Measurements from ENCODE around the gene NOS2.

Gene NOS2

GRCh38 chr17:27816946-27817345 lies 16.6 kb upstream of the NOS2 start:
- Histone ChIP-seq H3K27ac (ENCODE audit: low read length, poor library complexity, severe bottlenecking) (no peak overlapping the region), H2BK5ac (ENCODE audit: low read depth, low read length, poor library complexity, severe bottlenecking) (no peak overlapping the region), H3K27me3 (ENCODE audit: control insufficient read depth in 1 of 2, insufficient read depth in 1 of 2, low read length in 2 of 2) (peaks cover under 1 to 5% of the 10 kb centered on the region in 2 experiments), H2BK12ac (ENCODE audit: low read length in 2 of 2) (no peak overlapping the region), H4K91ac (ENCODE audit: low read length) (no peak overlapping the region), H3K4me2 (ENCODE audit: low read length, poor library complexity, severe bottlenecking) (no peak overlapping the region), H2AK5ac (ENCODE audit: low read length, severe bottlenecking) (no peak overlapping the region), H2AFZ (ENCODE audit: low read depth, low read length) (no peak overlapping the region), H3K4me1 (ENCODE audit: control insufficient read depth, insufficient read depth, low read depth, low read length) (no peaks in the 10 kb centered on the region), H3K4ac (ENCODE audit: low read depth in 1 of 2, low read length in 2 of 2) (no peak overlapping the region), H3K14ac (ENCODE audit: low read length in 2 of 2) (no peak overlapping the region), H3K36me3 (ENCODE audit: control insufficient read depth in 1 of 2, insufficient read depth in 2 of 2, low read depth in 1 of 2, low read length in 2 of 2) (no peaks in the 10 kb centered on the region), H3K4me3 (ENCODE audit: insufficient read depth in 1 of 2, low read depth in 1 of 2, low read length in 2 of 2) (no peak overlapping the region), H2BK15ac (ENCODE audit: low read depth, poor library complexity, severe bottlenecking) (no peak overlapping the region), H3K9me3 (ENCODE audit: control insufficient read depth, low read length) (peaks cover 4% of the 10 kb centered on the region), H3K9ac (ENCODE audit: low read length) (no peak overlapping the region), H3K79me1 (replicated peaks; ENCODE audit: low read length, poor library complexity, severe bottlenecking) (no peaks in the 10 kb centered on the region), H2BK120ac (ENCODE audit: low read depth, low read length) (no peak overlapping the region), H3K18ac (ENCODE audit: low read depth in 1 of 2, low read length in 2 of 2) (no peak overlapping the region), H3K23ac (ENCODE audit: low read length in 2 of 2) (no peak overlapping the region), H4K8ac (ENCODE audit: low read length) (no peak overlapping the region)
- WGBS = 79% methylated on average over 3 of the region's 3 CpGs
- no peak for DNase-seq

- no peak overlapping the region for H3K23ac ChIP-seq (ENCODE audit: low read length in 2 of 2)
- 90% methylated on average over 6 of the region's 6 CpGs for WGBS
- H2BK5ac ChIP-seq (ENCODE audit: low read depth, low read length, poor library complexity, severe bottlenecking) = no peak overlapping the region
- H3K4me2 ChIP-seq (ENCODE audit: low read length, poor library complexity, severe bottlenecking) = no peak overlapping the region
- no peak overlapping the region for H3K4ac ChIP-seq (ENCODE audit: low read depth in 1 of 2, low read length in 2 of 2)
- no peaks in the 10 kb centered on the region for H3K9me3 ChIP-seq (ENCODE audit: control insufficient read depth, low read length)
- no peak overlapping the region for H3K18ac ChIP-seq (ENCODE audit: low read depth in 1 of 2, low read length in 2 of 2)
- H3K4me3 ChIP-seq (ENCODE audit: insufficient read depth in 1 of 2, low read depth in 1 of 2, low read length in 2 of 2) = no peak overlapping the region
- H3K4me1 ChIP-seq (ENCODE audit: control insufficient read depth, insufficient read depth, low read depth, low read length) = peaks cover 2% of the 10 kb centered on the region
- no peak overlapping the region for H4K91ac ChIP-seq (ENCODE audit: low read length)
- no peak overlapping the region for H2BK15ac ChIP-seq (ENCODE audit: low read depth, poor library complexity, severe bottlenecking)
- H2BK120ac ChIP-seq (ENCODE audit: low read depth, low read length) = peak overlapping the region; percentile 27
- H3K14ac ChIP-seq (ENCODE audit: low read length in 2 of 2) = no peak overlapping the region
- H2AFZ ChIP-seq (ENCODE audit: low read depth, low read length) = no peak overlapping the region
- no peak overlapping the region for H3K9ac ChIP-seq (ENCODE audit: low read length)
- peaks cover 4 to 6% of the 10 kb centered on the region in 2 experiments for H3K27me3 ChIP-seq (ENCODE audit: control insufficient read depth in 1 of 2, insufficient read depth in 1 of 2, low read length in 2 of 2)
- DNase-seq = no peak
- H2AK5ac ChIP-seq (ENCODE audit: low read length, severe bottlenecking) = no peak overlapping the region
- H3K79me1 ChIP-seq (replicated peaks; ENCODE audit: low read length, poor library complexity, severe bottlenecking) = no peaks in the 10 kb centered on the region
- H2BK12ac ChIP-seq (ENCODE audit: low read length in 2 of 2) = no peak overlapping the region
- no peak overlapping the region for H4K8ac ChIP-seq (ENCODE audit: low read length)
- no peaks in the 10 kb centered on the region for H3K36me3 ChIP-seq (ENCODE audit: control insufficient read depth in 1 of 2, insufficient read depth in 2 of 2, low read depth in 1 of 2, low read length in 2 of 2)
- H3K27ac ChIP-seq (ENCODE audit: low read length, poor library complexity, severe bottlenecking) = no peak overlapping the region
Observed at GRCh38 chr17:27811961-27812360, 11.6 kb upstream of the NOS2 start.

- no peak overlapping the region for H2BK5ac ChIP-seq (ENCODE audit: low read depth, low read length, poor library complexity, severe bottlenecking)
- H3K9me3 ChIP-seq (ENCODE audit: control insufficient read depth, low read length) = no peaks in the 10 kb centered on the region
- 53% methylated on average over 10 of the region's 10 CpGs for WGBS
- no peak overlapping the region for H3K14ac ChIP-seq (ENCODE audit: low read length in 2 of 2)
- H3K27me3 ChIP-seq (ENCODE audit: control insufficient read depth in 1 of 2, insufficient read depth in 1 of 2, low read length in 2 of 2) = peaks cover 4 to 6% of the 10 kb centered on the region in 2 experiments
- no peak overlapping the region for H2AK5ac ChIP-seq (ENCODE audit: low read length, severe bottlenecking)
- peak; percentile 57 for DNase-seq
- no peak overlapping the region for H2BK120ac ChIP-seq (ENCODE audit: low read depth, low read length)
- H3K4me3 ChIP-seq (ENCODE audit: insufficient read depth in 1 of 2, low read depth in 1 of 2, low read length in 2 of 2) = no peak overlapping the region
- no peak overlapping the region for H3K4me2 ChIP-seq (ENCODE audit: low read length, poor library complexity, severe bottlenecking)
- no peak overlapping the region for H3K9ac ChIP-seq (ENCODE audit: low read length)
- no peak overlapping the region for H2BK15ac ChIP-seq (ENCODE audit: low read depth, poor library complexity, severe bottlenecking)
- H4K91ac ChIP-seq (ENCODE audit: low read length) = no peak overlapping the region
- H3K23ac ChIP-seq (ENCODE audit: low read length in 2 of 2) = no peak overlapping the region
- no peak overlapping the region for H3K27ac ChIP-seq (ENCODE audit: low read length, poor library complexity, severe bottlenecking)
- no peaks in the 10 kb centered on the region for H3K36me3 ChIP-seq (ENCODE audit: control insufficient read depth in 1 of 2, insufficient read depth in 2 of 2, low read depth in 1 of 2, low read length in 2 of 2)
- no peaks in the 10 kb centered on the region for H3K79me1 ChIP-seq (replicated peaks; ENCODE audit: low read length, poor library complexity, severe bottlenecking)
- no peak overlapping the region for H2AFZ ChIP-seq (ENCODE audit: low read depth, low read length)
- no peak overlapping the region for H3K18ac ChIP-seq (ENCODE audit: low read depth in 1 of 2, low read length in 2 of 2)
- H2BK12ac ChIP-seq (ENCODE audit: low read length in 2 of 2) = no peak overlapping the region
- no peak overlapping the region for H3K4ac ChIP-seq (ENCODE audit: low read depth in 1 of 2, low read length in 2 of 2)
- no peak overlapping the region for H4K8ac ChIP-seq (ENCODE audit: low read length)
- peaks cover 3% of the 10 kb centered on the region for H3K4me1 ChIP-seq (ENCODE audit: control insufficient read depth, insufficient read depth, low read depth, low read length)
Observed at GRCh38 chr17:27810902-27811557, 10.7 kb upstream of the NOS2 start.

- Histone ChIP-seq H3K4me1 (ENCODE audit: control insufficient read depth, insufficient read depth, low read depth, low read length) (peaks cover 9% of the 10 kb centered on the region), H3K4ac (ENCODE audit: low read depth in 1 of 2, low read length in 2 of 2) (no peak overlapping the region)
- 81% methylated on average over 5 of the region's 7 CpGs for WGBS
Observed at GRCh38 chr17:27810211-27810901, 10.0 kb upstream of the NOS2 start.

More at GRCh38 chr17:27810211-27810901, 10.0 kb upstream of the NOS2 start:
- Histone ChIP-seq H2BK120ac (ENCODE audit: low read depth, low read length) (no peak overlapping the region), H3K27me3 (ENCODE audit: control insufficient read depth in 1 of 2, insufficient read depth in 1 of 2, low read length in 2 of 2) (peaks cover 4 to 6% of the 10 kb centered on the region in 2 experiments), H2BK5ac (ENCODE audit: low read depth, low read length, poor library complexity, severe bottlenecking) (no peak overlapping the region), H2AFZ (ENCODE audit: low read depth, low read length) (no peak overlapping the region), H3K14ac (ENCODE audit: low read length in 2 of 2) (no peak overlapping the region), H3K79me1 (replicated peaks; ENCODE audit: low read length, poor library complexity, severe bottlenecking) (no peaks in the 10 kb centered on the region), H2AK5ac (ENCODE audit: low read length, severe bottlenecking) (no peak overlapping the region), H2BK12ac (ENCODE audit: low read length in 2 of 2) (no peak overlapping the region), H4K91ac (ENCODE audit: low read length) (no peak overlapping the region), H3K27ac (ENCODE audit: low read length, poor library complexity, severe bottlenecking) (no peak overlapping the region), H3K9ac (ENCODE audit: low read length) (no peak overlapping the region), H3K36me3 (ENCODE audit: control insufficient read depth in 1 of 2, insufficient read depth in 2 of 2, low read depth in 1 of 2, low read length in 2 of 2) (no peaks in the 10 kb centered on the region), H2BK15ac (ENCODE audit: low read depth, poor library complexity, severe bottlenecking) (no peak overlapping the region), H3K23ac (ENCODE audit: low read length in 2 of 2) (no peak overlapping the region), H3K4me3 (ENCODE audit: insufficient read depth in 1 of 2, low read depth in 1 of 2, low read length in 2 of 2) (no peak overlapping the region), H3K18ac (ENCODE audit: low read depth in 1 of 2, low read length in 2 of 2) (no peak overlapping the region), H3K9me3 (ENCODE audit: control insufficient read depth, low read length) (no peaks in the 10 kb centered on the region), H3K4me2 (ENCODE audit: low read length, poor library complexity, severe bottlenecking) (no peak overlapping the region), H4K8ac (ENCODE audit: low read length) (no peak overlapping the region)
- no peak for DNase-seq
